ENCODE data around the gene MYO18B. TPM values are rescaled to one million over a fixed set of nuclear protein-coding genes. Genes with fewer than 3 reads are reported as not detected.
A peak's percentile ranks its signal among the peaks of the same experiment; 100 is the strongest.

The MYO18B gene
- total RNA-seq, 1 donor from 2014 or later = 1.1 TPM

- peak overlapping the region; percentile 60 for H3K4me3 Mint-ChIP-seq
- intact Hi-C loops (cut with micrococcal nuclease) = loop anchor here (1.0 to 5.0 kb wide), 4 partner anchors 123 to 668 kb away; no protein-coding TSS in a partner anchor
Observed at GRCh38 chr22:25745341-25746011, 3.5 kb downstream of the MYO18B start.

GRCh38 chr22:25746012-25746373 lies 4.0 kb downstream of the MYO18B start:
- Mint-ChIP-seq H3K27me3 (ENCODE audit: insufficient read depth) (no peaks in the 10 kb centered on the region), H3K4me1 (ENCODE audit: low read depth) (peaks cover 76% of the 10 kb centered on the region), H3K4me3 (peak overlapping the region; percentile 43), H3K9me3 (peaks cover 12% of the 10 kb centered on the region), H3K27ac (peak overlapping the region; percentile 96), H3K36me3 (ENCODE audit: low read depth) (peaks cover 25% of the 10 kb centered on the region)
- intact Hi-C loops (cut with micrococcal nuclease) = loop anchor here (1.0 to 5.0 kb wide), 4 partner anchors 124 to 669 kb away; no protein-coding TSS in a partner anchor
- no peak for DNase-seq (ENCODE audit: low spot score)

More at GRCh38 chr22:25745341-25746011, 3.5 kb downstream of the MYO18B start:
- H3K4me1 Mint-ChIP-seq (ENCODE audit: low read depth) = peaks cover 71% of the 10 kb centered on the region
- DNase-seq (ENCODE audit: low spot score) = no peak
- H3K9me3 Mint-ChIP-seq = peaks cover 12% of the 10 kb centered on the region
- peak overlapping the region; percentile 96 for H3K27ac Mint-ChIP-seq
- no peaks in the 10 kb centered on the region for H3K27me3 Mint-ChIP-seq (ENCODE audit: insufficient read depth)
- H3K36me3 Mint-ChIP-seq (ENCODE audit: low read depth) = peaks cover 26% of the 10 kb centered on the region

GRCh38 chr22:25747245-25747944 lies 5.4 kb downstream of the MYO18B start:
- peaks cover 25% of the 10 kb centered on the region for H3K36me3 Mint-ChIP-seq (ENCODE audit: low read depth)
- intact Hi-C loops (cut with micrococcal nuclease) = loop anchor here (5.0 kb wide), 3 partner anchors 125 to 670 kb away; no protein-coding TSS in a partner anchor
- DNase-seq (ENCODE audit: low spot score) = no peak
- H3K27ac Mint-ChIP-seq = peak overlapping the region; percentile 99
- H3K9me3 Mint-ChIP-seq = peaks cover 12% of the 10 kb centered on the region
- H3K27me3 Mint-ChIP-seq (ENCODE audit: insufficient read depth) = no peaks in the 10 kb centered on the region
- H3K4me1 Mint-ChIP-seq (ENCODE audit: low read depth) = peaks cover 84% of the 10 kb centered on the region
- no peak overlapping the region for H3K4me3 Mint-ChIP-seq

- Mint-ChIP-seq H3K4me3 (peak overlapping the region; percentile 5), H3K4me1 (ENCODE audit: low read depth) (peaks cover 77% of the 10 kb centered on the region), H3K36me3 (ENCODE audit: low read depth) (peaks cover 20% of the 10 kb centered on the region), H3K27ac (peak overlapping the region; percentile 99), H3K27me3 (ENCODE audit: insufficient read depth) (no peaks in the 10 kb centered on the region), H3K9me3 (peaks cover 12% of the 10 kb centered on the region)
- no peak for DNase-seq (ENCODE audit: low spot score)
- intact Hi-C loops (cut with micrococcal nuclease) = loop anchor here (5.0 kb wide), 3 partner anchors 126 to 671 kb away; no protein-coding TSS in a partner anchor
Observed at GRCh38 chr22:25748140-25748539, 6.2 kb downstream of the MYO18B start.

- intact Hi-C loops (cut with micrococcal nuclease) = loop anchor here (1.0 to 5.0 kb wide), 4 partner anchors 25 to 671 kb away; no protein-coding TSS in a partner anchor
- H3K9me3 Mint-ChIP-seq = peaks cover 12% of the 10 kb centered on the region
- no peaks in the 10 kb centered on the region for H3K27me3 Mint-ChIP-seq (ENCODE audit: insufficient read depth)
- H3K4me3 Mint-ChIP-seq = peak overlapping the region; percentile 84
- no peak for DNase-seq (ENCODE audit: low spot score)
- peaks cover 76% of the 10 kb centered on the region for H3K4me1 Mint-ChIP-seq (ENCODE audit: low read depth)
- H3K36me3 Mint-ChIP-seq (ENCODE audit: low read depth) = peaks cover 18% of the 10 kb centered on the region
- peak overlapping the region; percentile 99 for H3K27ac Mint-ChIP-seq
Observed at GRCh38 chr22:25748704-25749103, 6.7 kb downstream of the MYO18B start.

- Mint-ChIP-seq H3K27me3 (ENCODE audit: insufficient read depth) (no peaks in the 10 kb centered on the region), H3K36me3 (ENCODE audit: low read depth) (peaks cover 21% of the 10 kb centered on the region), H3K27ac (peak overlapping the region; percentile 99), H3K4me1 (ENCODE audit: low read depth) (peaks cover 79% of the 10 kb centered on the region), H3K4me3 (peak overlapping the region; percentile 84), H3K9me3 (peaks cover 12% of the 10 kb centered on the region)
- DNase-seq (ENCODE audit: low spot score) = peak; percentile 65
- intact Hi-C loops (cut with micrococcal nuclease) = loop anchor here (1.0 to 10.0 kb wide), 10 partner anchors 13 to 915 kb away; no protein-coding TSS in a partner anchor
Observed at GRCh38 chr22:25749420-25750169, 7.6 kb downstream of the MYO18B start.

- peaks cover 12% of the 10 kb centered on the region for H3K9me3 Mint-ChIP-seq
- peak overlapping the region; percentile 99 for H3K27ac Mint-ChIP-seq
- H3K4me3 Mint-ChIP-seq = peak overlapping the region; percentile 84
- peaks cover 21% of the 10 kb centered on the region for H3K36me3 Mint-ChIP-seq (ENCODE audit: low read depth)
- intact Hi-C loops (cut with micrococcal nuclease) = loop anchor here (1.0 to 10.0 kb wide), 6 partner anchors 14 to 914 kb away; no protein-coding TSS in a partner anchor
- no peak for DNase-seq (ENCODE audit: low spot score)
- no peaks in the 10 kb centered on the region for H3K27me3 Mint-ChIP-seq (ENCODE audit: insufficient read depth)
- peaks cover 75% of the 10 kb centered on the region for H3K4me1 Mint-ChIP-seq (ENCODE audit: low read depth)
Observed at GRCh38 chr22:25750569-25751173, 8.7 kb downstream of the MYO18B start.

- Mint-ChIP-seq H3K27me3 (ENCODE audit: insufficient read depth) (no peaks in the 10 kb centered on the region), H3K4me1 (ENCODE audit: low read depth) (peaks cover 75% of the 10 kb centered on the region), H3K27ac (peak overlapping the region; percentile 99), H3K36me3 (ENCODE audit: low read depth) (peaks cover 21% of the 10 kb centered on the region), H3K4me3 (peak overlapping the region; percentile 50), H3K9me3 (peaks cover 12% of the 10 kb centered on the region)
- no peak for DNase-seq (ENCODE audit: low spot score)
- intact Hi-C loops (cut with micrococcal nuclease) = loop anchor here (2.0 to 10.0 kb wide), 2 partner anchors 18 to 914 kb away; no protein-coding TSS in a partner anchor
Observed at GRCh38 chr22:25751174-25751581, 9.2 kb downstream of the MYO18B start.

- no peak overlapping the region for H3K27ac Mint-ChIP-seq
- peaks cover 16% of the 10 kb centered on the region for H3K36me3 Mint-ChIP-seq (ENCODE audit: low read depth)
- intact Hi-C loops (cut with micrococcal nuclease) = loop anchor here (10.0 kb wide), 1 partner anchor 912 kb away; no protein-coding TSS in a partner anchor
- no peaks in the 10 kb centered on the region for H3K27me3 Mint-ChIP-seq (ENCODE audit: insufficient read depth)
- H3K4me3 Mint-ChIP-seq = no peak overlapping the region
- DNase-seq (ENCODE audit: low spot score) = no peak
- H3K9me3 Mint-ChIP-seq = peaks cover 6% of the 10 kb centered on the region
- H3K4me1 Mint-ChIP-seq (ENCODE audit: low read depth) = peaks cover 68% of the 10 kb centered on the region
Observed at GRCh38 chr22:25752615-25753214, 10.7 kb downstream of the MYO18B start.

GRCh38 chr22:25753252-25753651 lies 11.3 kb downstream of the MYO18B start:
- H3K4me1 Mint-ChIP-seq (ENCODE audit: low read depth) = peaks cover 66% of the 10 kb centered on the region
- intact Hi-C loops (cut with micrococcal nuclease) = loop anchor here (10.0 kb wide), 1 partner anchor 912 kb away; no protein-coding TSS in a partner anchor
- no peak for DNase-seq (ENCODE audit: low spot score)
- peaks cover 5% of the 10 kb centered on the region for H3K9me3 Mint-ChIP-seq
- H3K27me3 Mint-ChIP-seq (ENCODE audit: insufficient read depth) = no peaks in the 10 kb centered on the region
- H3K27ac Mint-ChIP-seq = no peak overlapping the region
- H3K4me3 Mint-ChIP-seq = no peak overlapping the region
- H3K36me3 Mint-ChIP-seq (ENCODE audit: low read depth) = peaks cover 16% of the 10 kb centered on the region

GRCh38 chr22:25754527-25755202 lies 12.7 kb downstream of the MYO18B start:
- H3K9me3 Mint-ChIP-seq = no peaks in the 10 kb centered on the region
- H3K4me1 Mint-ChIP-seq (ENCODE audit: low read depth) = peaks cover 53% of the 10 kb centered on the region
- peaks cover 10% of the 10 kb centered on the region for H3K36me3 Mint-ChIP-seq (ENCODE audit: low read depth)
- H3K27me3 Mint-ChIP-seq (ENCODE audit: insufficient read depth) = no peaks in the 10 kb centered on the region
- DNase-seq (ENCODE audit: low spot score) = no peak
- H3K4me3 Mint-ChIP-seq = no peak overlapping the region
- H3K27ac Mint-ChIP-seq = no peak overlapping the region
- intact Hi-C loops (cut with micrococcal nuclease) = loop anchor here (10.0 kb wide), 1 partner anchor 910 kb away; no protein-coding TSS in a partner anchor

Data from activated T-helper 1 cell treated with anti-CD3 and anti-CD28 coated beads, Interleukin-12 subunit alpha, Interleukin-12 subunit beta, Interleukin-2, Interleukin-4 antibody, amounts not matched to agents 30 ng/mL and 10 ng/mL and 1 ng/mL, durations not matched to agents 14 hours and 24 hours and 36 hours (primary cell).